Fibroblast of skin of abdomen (primary cell): ENCODE measurements around the gene PKMYT1.

ENCODE experiments used
- DNase-seq: peaks from one replicate; pipeline ENCODE4 v3.0.0-alpha.2; 2013

The PKMYT1 gene

DNA sequence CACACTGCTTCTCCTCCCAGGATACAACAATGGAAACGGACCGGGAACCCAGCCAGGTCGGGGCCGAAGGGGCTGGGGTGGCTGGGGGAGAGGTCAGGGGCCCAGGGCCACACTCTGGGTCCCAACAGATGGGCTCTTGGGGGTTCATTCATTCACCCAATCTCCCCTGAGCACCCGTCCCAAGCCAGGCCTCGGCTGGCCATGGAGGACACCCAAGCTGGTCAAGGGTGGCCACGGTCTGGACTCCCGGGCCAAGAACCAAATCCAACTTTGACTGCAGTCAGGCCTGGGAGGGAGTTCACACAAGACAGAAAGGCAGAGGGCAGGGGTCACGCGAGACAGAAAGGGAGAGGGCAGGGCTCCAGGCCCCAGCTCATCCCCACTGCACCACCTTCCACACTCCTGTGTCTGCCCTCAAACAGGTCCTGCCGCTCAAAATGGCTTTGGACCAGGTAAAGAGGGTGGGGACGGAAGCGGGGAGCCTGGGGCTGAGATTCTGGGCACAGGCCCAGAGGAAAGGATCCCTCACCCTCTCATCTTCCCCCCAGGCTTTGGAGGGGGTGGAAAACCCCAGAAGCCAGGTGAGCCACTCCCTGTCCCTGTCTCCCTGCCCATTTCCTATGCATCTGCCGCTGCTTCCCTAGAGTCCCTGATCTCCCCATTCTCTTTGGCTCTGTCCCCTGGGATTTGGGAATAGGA is 12.3 kb upstream of the PKMYT1 start:
- no peak for DNase-seq

DNA sequence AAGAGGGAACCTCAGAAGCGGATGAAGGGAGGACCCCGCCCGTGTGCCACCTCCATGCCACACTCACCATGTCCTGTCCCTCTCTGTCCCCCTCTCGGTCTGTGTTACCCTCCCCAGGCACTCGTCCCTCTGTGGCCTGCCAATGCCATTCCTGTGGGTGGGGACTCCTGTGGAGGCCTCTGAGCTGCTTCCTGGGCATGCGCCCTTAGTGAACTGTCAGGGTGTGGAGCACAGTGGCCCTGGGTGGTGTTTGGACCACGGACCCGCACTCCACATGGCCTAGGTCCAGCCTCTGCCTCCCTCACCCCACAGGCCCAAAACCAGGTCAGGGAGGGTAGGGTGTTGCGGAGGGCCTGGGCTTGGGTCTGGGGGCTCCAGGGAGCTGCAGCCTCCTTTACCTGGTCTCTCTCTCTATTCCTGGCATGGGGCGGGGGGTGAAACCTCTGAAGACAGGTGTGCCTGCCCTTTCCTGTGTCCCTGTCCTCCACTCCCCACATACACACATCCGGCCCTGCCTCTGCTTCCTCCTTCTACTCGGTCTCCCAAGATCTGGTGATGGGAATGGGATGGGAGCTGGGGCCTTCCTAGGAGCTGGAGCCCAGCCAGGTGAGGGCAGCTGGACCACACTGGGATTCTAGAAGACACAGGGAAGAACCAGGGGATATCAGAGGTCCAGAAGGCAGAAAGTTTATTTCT is 11.5 kb upstream of the PKMYT1 start:
- no peak for DNase-seq

DNA sequence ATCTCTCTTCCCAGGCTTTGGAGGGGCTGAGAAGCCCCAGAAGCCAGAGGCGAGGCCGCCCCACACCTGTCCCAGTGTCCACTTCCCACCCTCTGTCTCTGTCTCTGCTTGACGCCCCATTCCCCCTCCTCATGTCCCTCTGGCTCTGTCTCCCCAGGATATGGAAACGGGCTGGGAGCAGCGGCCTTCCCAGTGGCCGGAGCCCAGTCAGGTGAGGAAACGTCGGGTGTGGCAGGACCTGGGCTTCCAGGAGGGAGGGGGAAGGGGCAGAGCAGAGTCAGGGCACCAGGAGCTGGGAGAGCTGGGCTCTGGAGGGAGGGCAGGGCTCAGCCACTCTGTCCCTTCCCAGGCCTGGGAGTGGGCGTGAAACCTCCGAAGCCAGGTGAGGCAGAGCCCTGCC is 10.6 kb upstream of the PKMYT1 start:
- DNase-seq: no peak

DNA sequence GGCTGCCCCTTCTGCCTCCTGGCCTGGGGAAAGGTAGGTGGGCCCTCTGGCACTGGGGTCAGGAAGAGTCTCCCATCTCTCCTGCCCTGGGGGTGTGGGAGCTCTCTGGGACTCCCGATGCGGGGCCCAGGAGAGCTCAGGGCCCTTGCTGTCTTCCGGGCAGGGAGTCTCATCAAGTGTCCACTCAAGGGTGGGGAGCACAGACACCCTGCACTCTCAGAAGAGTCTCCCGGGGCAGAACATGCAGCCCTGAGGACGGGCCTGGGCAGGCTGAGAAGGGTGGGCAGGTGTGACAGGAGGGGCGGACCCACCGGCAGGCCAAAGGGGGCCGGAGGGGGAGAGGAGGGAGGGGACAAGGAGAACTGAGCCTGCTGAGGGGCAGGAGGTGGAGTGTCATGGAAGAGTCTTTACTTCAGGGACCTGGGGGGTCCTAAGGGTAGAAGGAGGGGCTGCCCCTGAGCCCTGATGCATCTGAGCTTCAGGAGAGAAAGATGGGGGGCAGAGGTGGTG is 8.4 kb upstream of the PKMYT1 start:
- DNase-seq: no peak

DNA sequence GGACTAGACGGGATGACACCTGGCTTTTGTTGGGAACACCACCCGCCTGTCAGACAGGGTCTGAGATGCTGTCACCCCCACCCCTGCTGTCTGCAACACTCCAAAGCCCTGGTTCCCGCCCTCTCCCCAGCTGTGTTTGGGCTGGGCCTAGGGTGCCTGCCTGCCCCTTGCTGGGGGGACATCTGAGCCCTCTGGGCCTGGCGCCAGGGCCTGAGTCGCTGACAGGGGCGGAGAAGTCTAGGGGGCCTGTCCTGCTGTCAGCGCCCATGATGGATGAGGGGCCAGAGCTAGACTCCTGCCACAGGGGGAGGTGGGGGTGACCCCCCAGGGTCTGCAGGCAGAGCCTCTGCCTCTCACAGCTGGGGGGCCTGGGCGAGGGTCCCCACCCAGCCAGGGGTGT is 7.6 kb upstream of the PKMYT1 start:
- DNase-seq: peak; percentile 52

DNA sequence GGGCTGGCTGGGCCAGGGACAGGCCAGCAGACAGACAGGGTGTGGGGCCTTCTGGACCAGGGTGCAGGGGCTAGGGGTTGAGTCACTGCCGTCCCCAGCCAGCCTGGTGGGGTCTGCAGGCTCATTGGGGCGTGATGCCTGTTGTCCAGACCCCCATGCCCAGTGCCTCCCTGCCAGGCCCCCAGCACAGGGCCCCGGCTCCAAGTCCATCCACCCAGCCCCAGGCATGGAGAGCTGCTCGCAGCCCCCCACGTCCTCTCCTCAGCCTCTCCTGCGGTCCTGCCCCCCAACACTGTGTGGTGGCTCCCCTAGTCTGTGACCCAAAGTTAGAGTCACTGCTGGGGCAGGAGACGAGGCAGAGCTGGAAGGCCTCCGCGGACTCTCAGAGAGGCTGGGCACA is 7.0 kb upstream of the PKMYT1 start:
- DNase-seq: no peak

DNA sequence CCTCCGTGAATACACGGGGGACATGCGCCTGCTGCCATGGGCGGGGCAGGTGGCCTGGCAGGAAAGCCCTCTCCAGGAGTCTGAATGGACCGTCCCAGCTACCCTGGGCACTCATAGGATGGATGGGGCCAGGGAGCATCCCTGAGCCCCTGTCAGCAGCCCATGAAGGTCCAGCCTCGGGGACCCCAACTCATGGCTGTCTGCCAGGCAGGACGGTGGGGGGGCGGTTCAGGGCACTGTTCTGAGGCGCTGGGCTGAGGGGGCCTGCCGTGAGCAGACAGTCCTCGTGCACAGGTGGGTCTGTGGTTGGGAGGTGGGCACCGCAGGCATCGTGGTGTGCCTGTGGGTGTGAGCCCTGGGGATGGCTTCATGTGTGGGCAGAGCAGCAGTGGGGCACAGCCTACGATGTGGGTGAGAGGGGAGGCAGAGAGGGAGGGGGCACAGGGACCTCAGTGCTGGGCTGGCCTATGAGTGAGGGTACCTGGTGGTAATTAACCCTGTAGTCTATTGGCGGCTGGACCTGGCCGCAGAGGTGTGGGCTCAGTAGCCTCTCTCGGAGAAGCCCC is 6.5 kb upstream of the PKMYT1 start:
- DNase-seq: no peak

DNA sequence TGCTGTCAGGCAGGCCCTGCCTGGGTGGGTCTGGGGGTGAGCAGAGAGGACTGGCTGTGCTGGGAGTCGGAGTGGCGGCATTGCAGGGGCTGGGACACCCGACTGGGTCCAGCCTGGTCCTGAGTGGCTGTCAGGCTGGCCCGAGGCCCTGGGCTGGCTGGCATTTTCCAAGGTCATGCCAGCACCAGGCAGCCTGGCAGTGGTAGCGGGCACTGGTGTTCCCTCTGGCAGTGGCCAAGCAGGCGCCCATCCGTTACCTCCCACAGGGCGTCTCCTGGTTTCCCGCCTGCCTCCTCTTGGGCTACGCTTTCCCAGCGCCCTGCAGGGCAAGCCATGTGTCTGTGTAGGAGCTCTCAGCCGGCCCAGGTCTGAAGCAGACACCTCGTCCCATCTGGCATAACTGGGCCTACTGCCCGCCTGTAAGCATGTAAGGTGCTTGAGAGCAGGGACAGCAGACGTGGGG is 5.7 kb upstream of the PKMYT1 start:
- no peak for DNase-seq

DNA sequence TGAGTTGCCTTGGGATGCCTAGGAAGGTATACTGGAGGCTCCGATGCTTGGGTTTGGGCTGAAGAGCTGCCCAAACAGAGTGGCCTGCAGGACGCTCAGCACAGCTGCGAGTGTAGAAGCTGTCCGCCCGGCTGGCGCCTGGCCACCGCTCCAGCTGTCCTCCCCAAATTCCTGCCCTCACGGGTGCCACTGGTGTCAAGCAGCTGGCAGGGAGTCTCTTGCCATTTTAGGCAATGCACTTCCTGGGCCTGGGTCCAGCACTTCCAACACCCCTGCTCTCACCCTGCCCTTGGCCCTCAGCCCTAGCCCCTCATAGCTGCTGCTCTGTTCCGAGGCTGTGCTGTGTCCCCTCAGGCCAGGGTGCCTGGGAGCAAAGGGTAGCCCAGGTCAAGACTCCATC is 5.2 kb upstream of the PKMYT1 start:
- no peak for DNase-seq

DNA sequence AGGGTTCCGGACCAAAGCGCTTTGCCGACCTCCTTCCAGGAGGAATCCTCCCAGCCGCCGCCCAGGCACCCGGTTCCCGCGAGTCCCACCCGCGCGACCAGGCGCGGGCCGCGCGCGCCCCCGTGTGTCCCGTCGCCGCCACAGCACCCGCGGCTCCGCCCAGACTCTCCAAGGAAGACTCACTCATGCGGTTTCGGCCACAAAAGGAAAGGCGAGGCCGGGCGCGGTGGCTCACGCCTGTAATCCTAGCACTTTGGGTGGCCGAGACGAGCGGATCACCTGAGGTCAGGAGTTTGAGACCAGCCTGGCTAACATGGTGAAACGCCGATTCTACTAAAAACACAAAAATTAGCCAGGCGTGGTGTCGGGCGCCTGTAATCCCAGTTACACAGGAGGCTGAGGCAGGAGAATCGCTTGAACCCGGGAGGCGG is 3.5 kb upstream of the PKMYT1 start:
- DNase-seq: peak; percentile 77

DNA sequence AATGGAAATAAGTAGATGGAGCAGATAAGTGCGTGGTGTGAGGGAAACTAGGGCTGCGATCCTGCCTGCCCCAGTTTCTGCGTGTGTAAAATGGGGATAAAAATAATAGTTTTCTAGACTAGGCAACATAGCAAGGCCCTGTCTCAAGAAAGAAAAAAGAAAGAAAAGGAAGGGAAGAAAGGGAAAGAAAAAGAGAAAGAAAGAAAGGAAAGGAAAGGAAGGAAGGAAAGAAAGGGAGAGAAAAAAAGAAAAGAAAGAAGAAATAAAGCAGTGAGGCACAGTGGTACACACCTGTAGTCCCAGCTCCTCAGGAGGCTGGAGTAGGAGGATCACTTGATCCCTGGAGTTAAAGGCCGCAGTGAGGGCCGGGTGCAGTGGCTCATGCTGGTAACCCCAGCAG is 2.2 kb upstream of the PKMYT1 start:
- no peak for DNase-seq

DNA sequence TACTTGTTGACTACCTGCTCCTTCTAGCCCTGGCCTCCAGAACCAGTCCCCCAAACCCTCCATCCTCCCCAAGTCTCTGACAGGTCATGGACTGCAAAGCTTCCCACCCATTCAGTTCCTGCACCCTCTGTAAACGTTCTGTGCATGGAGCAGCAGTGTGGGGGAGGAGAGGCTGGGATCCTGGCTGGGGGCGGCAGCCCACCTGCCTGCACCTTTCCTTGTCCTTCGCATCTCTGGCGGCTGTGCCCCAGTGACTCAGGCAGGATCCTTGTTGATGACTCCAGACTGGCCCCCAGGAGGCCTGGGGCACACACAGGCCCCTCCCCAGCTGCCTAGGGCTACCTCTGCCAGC is 1.6 kb upstream of the PKMYT1 start:
- no peak for DNase-seq

DNA sequence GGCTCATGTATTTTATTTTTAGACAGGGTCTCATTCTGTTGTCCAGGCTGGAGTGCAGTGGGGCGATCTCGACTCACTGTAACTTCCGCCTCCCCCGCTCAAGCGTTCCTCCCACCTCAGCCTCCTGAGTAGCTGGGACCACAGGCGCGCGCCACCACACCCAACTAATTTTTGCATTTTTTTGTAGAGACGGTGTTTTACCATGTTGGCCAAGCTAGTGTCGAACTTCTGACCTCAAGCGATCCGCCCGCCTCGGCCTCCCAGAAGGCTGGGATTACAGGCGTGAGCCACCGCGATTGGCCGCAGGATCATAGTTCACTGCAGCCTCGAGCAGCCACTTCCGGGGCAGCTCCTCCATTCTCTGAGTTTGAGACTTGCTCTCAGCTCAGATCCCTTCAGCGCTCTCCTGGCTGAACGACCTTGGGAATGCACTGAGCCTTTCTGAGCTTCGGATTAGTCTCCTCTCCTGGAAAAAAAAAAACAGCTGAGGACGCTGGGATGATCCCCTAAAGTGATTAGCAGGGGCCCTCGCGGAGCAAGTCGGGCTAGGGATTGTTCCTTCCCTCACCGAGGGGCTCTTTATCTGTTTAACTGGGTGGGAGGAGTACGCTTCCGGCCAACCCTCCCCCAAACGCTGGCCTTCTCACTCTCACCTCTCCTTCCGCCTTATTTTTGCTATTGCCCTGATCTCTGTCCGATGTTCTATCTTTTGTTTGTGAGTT is 1.1 kb upstream of the PKMYT1 start:
- DNase-seq: no peak

DNA sequence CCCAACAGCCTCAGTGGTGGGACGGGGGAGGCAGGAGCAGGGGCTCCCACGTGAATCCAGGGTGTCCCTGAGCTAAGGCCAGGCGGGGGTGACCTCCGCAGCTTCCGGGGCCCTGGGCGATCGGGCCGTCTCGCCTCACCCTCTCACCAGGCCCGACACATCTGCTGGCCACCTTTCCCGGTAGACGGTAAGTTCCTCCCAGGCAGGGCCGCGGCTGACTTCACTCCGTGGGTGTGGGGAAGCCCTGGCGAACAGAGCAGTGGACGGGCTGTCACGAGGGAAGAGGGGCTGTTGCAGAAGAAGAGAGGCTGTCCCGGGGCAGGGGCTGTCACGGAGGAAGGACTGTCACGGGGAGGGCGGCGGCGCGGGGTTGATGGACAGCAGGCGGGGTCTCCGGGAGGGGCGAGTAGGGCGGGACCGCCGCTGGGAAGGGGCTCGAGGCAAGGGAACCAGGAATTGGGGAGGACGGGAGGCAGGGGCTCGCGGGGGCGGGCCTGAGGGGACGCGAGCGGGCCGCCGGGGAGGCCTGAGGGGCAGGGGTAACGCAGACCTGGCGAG is 498 bp downstream of the PKMYT1 start:
- DNase-seq: no peak

DNA sequence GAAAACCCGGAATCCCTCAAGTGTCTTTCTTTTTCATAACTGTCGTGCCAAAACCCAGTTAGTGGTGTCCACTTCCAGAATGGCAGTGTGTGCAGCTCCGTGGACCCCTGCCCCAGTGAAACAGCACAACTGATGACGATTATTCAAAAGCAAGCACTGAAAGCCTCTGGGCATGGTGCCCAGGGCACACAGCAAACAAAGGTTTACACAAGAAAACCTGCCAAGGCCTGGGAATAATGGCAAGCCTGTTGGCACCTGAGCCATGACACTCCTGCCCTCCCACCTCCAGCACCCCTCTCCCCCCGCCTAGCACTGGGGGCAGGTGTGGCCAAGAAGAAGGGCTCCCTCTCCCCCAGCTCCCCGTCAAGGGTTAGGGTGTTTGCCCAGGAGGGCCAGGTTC is 2.8 kb downstream of the PKMYT1 start:
- DNase-seq: no peak

DNA sequence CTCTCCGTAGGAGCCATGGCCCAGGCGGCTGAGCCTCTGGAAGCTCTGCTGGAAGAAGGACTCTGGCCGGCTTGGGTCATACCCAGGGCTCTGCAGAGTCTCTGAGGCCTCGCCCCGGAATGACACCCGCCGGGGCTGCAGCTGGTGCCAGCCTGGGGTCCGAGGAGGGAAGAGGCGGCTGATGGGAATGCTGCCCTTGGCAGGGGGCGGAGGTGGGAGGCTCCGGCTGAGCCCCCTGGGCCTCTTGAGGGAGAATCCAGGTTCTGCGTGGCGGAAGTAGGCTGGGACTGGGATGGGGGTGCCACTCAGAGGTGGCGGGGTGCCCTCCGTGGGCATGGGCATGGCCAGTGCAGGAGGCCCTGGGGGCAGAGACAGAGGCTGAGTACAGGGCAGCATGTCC is 3.6 kb downstream of the PKMYT1 start:
- no peak for DNase-seq

DNA sequence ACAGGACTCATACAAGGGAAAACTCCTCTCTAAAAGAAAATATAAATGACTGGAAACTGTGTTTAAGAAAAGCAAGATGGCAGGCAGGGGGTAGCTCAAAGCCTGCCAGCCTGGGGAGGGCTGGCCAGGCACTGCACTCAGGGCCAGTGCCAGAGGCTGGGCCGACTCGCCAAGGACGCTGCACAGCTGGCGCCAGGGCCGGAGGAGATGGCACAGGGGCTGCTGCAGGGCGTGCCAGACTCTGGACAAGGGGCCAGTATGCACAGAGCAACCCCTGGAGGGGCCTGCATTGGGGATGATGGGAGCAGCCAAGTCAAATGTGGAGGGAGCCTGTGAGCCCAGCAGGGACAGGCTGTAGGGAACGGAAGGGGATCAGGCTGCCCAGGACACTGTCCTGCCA is 4.0 kb downstream of the PKMYT1 start:
- DNase-seq: no peak

DNA sequence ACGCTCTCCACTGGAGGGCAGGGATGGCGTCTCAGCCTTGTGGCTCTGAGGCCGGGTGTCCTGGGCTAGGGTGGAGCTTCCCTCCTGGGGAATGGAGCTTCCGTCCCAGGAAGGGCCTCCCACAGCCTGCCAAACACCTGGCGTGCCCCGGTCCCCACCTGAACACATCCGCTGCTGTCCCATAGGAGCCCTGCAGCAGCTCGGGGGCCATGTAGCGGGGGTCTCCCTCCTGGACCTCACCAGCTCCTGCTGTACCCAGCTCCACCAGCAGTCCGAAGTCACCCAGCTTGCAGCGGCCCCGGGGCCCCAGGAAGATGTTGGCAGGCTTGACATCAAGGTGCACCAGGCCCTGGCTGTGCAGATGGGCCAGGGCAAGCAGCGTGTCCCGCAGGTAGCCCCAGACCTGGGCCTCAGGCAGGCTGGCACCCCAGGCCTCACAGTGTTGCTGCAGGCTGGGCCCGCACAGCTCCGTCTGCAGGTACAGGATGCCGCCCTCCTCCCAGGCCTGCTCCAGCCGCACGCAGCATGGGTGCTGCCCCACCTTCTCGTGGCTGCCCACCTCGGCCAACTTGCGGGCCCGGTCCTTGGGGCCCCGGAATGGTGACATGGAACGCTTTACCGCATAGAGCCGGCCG is 5.0 kb downstream of the PKMYT1 start:
- no peak for DNase-seq

DNA sequence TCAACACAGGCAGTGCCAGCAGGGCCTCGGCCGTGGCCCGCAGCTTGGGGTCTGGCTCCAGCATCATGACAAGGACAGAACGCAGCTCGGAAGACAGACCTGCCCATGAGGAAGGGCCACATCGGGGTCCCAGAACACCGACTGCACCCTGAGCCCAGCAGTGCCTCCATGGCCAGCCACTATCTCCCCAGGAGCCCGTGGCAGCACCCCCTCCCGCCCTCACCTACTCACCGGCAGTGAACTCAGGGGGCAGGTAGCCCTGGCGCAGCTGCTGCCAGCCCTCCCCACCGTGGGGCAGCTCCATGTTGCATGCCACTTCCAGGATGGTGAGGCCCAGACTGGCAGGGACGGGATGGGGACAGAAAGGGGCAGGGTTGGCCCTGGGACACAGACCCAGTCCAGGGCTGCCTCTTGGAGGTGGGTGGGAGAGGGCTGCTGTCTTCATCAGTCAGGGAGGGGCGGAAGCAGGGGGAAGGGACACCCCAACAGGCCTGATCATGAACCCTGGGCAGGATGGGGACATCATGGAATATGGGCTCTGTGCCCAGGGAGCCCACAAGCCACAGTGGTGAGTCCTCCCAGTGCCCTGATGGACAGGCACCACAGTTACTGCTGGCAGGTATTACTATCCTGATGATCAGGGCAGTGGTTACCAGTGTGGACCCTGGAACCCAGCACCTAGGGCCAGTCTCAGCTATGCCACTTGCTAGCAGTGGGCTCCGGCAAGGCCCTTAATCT is 5.8 kb downstream of the PKMYT1 start:
- DNase-seq: no peak

DNA sequence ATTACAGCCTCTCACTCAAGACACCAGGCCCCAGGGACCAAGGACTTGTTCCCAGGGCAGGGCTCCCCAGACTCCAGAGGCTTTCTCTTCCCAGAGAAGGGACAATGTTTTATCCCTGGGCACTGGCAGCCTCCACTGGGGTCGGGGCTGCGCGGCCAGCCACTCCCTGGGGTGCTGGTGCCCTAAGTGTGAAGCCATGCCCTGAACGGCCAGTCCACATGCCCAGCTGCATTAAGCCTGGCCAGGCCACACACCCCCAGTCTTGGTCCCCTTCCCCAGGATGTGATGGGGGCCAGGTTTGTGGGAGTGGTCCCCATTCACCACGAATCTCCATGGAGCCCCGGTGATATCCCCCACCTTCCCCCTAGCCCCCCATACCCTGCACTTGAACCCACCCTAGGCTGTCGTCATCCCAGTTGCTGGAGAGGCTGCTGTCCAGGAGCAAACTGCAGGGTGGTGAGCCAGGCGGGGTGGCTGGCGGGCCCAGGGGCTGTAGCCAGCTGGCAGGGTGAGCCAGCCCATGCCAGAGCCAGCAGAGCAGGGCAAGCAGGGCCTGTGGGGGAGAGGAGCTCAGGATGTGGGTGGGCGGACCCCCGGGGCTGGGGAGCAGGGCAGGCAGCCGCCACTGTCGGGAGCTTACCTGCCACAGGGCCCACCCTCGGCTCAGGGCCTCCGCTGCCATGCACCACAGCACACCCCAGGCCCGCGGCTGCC is 6.5 kb downstream of the PKMYT1 start:
- no peak for DNase-seq

DNA sequence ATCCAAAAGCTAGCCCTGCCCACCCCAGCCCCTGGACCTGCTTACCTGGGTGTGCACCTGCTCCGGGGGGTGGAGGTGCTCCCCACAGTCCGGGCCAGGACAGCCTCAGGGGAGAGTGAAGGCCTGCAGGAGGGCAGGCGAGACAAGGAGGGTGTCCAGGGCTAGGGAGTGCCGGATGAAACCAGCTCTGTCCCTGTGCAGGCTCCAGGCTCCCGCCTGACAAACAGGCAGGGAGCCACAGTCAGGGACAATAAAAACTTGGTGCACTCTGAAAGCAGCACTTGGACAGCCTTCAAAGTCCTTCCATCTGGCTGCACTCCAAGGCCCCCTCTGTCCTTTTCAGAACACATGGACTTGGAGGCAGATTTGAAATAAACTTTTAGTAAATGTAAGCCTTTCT is 7.2 kb downstream of the PKMYT1 start:
- no peak for DNase-seq
